ENCODE data around the gene AGPAT2. TPM values are rescaled to one million over a fixed set of nuclear protein-coding genes. Genes with fewer than 3 reads are reported as not detected.

The AGPAT2 gene
- total RNA-seq, 1 donor from 2014 or later = 36.4 TPM

DNA sequence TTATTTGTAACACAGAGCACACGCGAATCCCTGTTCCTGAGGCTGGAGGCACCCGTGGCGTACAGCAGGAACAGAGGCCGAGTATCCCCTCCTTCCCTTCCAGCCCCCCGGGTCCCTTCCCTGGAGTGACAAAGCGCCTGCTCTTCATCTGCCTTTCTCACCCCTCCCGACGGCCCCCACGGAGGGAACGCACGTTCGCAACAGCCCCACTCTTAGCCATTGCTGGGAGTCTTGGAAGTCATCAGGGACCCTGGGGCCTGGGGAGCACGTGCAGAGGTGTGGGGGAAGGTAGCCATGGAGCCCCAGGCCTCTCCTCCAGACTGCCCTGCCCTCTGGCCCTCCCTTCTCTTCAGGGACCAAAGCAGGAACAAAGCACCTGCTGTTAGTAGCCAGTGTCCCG is 2.5 kb downstream of the AGPAT2 start:
- H3K36me3 Mint-ChIP-seq (ENCODE audit: unreplicated experiment) = no peaks in the 10 kb centered on the region
- no peaks in the 10 kb centered on the region for H3K9me3 Mint-ChIP-seq (ENCODE audit: unreplicated experiment)
- peaks cover 7% of the 10 kb centered on the region for H3K4me1 Mint-ChIP-seq (ENCODE audit: unreplicated experiment)
- H3K4me3 Mint-ChIP-seq (ENCODE audit: unreplicated experiment) = no peak overlapping the region
- H3K27ac Mint-ChIP-seq (ENCODE audit: unreplicated experiment) = no peak overlapping the region
- H3K27me3 Mint-ChIP-seq (ENCODE audit: unreplicated experiment) = no peaks in the 10 kb centered on the region
- TF ChIP-seq, protein P1, sequence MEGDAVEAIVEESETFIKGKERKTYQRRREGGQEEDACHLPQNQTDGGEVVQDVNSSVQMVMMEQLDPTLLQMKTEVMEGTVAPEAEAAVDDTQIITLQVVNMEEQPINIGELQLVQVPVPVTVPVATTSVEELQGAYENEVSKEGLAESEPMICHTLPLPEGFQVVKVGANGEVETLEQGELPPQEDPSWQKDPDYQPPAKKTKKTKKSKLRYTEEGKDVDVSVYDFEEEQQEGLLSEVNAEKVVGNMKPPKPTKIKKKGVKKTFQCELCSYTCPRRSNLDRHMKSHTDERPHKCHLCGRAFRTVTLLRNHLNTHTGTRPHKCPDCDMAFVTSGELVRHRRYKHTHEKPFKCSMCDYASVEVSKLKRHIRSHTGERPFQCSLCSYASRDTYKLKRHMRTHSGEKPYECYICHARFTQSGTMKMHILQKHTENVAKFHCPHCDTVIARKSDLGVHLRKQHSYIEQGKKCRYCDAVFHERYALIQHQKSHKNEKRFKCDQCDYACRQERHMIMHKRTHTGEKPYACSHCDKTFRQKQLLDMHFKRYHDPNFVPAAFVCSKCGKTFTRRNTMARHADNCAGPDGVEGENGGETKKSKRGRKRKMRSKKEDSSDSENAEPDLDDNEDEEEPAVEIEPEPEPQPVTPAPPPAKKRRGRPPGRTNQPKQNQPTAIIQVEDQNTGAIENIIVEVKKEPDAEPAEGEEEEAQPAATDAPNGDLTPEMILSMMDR (IDR thresholded peaks at IDR 0.05) = no peak
- no peak for DNase-seq (ENCODE audit: extremely low spot score, unreplicated experiment)

DNA sequence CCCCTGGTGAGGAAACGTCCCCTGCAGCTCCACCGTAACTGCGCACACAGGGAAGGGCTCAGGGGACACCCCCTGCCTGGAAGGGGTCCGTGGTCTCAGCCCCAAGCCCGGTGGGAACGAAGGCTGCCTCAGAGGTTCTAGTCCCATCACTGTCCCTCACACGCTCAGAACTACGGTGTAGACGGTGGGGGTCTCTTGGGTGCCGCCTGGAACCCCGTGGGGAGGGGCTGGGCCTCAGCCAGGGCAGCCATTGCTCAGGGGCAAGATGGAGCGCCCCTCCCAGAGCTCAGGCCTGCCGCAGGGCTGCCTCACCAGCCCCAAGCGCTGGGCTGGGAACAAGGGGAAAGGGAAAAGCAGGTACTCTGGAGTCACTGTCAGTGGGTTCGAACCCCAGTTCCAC is 2.9 kb downstream of the AGPAT2 start:
- H3K27me3 Mint-ChIP-seq (ENCODE audit: unreplicated experiment) = no peaks in the 10 kb centered on the region
- TF ChIP-seq, protein P1 (IDR thresholded peaks at IDR 0.05) = no peak
- H3K27ac Mint-ChIP-seq (ENCODE audit: unreplicated experiment) = no peak overlapping the region
- DNase-seq (ENCODE audit: extremely low spot score, unreplicated experiment) = no peak
- no peaks in the 10 kb centered on the region for H3K36me3 Mint-ChIP-seq (ENCODE audit: unreplicated experiment)
- H3K4me3 Mint-ChIP-seq (ENCODE audit: unreplicated experiment) = no peak overlapping the region
- no peaks in the 10 kb centered on the region for H3K9me3 Mint-ChIP-seq (ENCODE audit: unreplicated experiment)
- H3K4me1 Mint-ChIP-seq (ENCODE audit: unreplicated experiment) = peaks cover 7% of the 10 kb centered on the region

DNA sequence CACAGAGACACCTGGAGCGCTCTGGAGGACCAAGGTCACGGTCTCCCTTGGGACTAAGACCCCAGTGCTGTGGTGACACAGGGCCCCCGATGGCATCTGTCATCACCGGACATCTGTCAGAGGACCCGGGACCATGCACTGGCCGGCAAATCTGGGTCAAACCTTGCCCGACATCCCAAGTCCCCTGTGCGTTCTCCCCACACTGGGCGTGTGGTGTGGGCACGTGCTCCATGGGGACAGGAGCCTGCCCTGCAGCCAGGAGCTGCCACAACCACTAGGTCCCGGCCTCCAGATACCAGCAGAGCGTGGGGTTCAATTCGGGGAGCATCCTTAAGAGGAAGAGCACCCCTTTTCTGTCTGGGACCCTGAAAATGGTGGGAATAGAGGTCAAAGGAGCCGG is 3.5 kb downstream of the AGPAT2 start:
- Mint-ChIP-seq H3K9me3 (ENCODE audit: unreplicated experiment) (no peaks in the 10 kb centered on the region), H3K36me3 (ENCODE audit: unreplicated experiment) (no peaks in the 10 kb centered on the region), H3K4me1 (ENCODE audit: unreplicated experiment) (peaks cover 7% of the 10 kb centered on the region), H3K4me3 (ENCODE audit: unreplicated experiment) (no peak overlapping the region), H3K27me3 (ENCODE audit: unreplicated experiment) (no peaks in the 10 kb centered on the region), H3K27ac (ENCODE audit: unreplicated experiment) (no peak overlapping the region)
- DNase-seq (ENCODE audit: extremely low spot score, unreplicated experiment) = no peak
- TF ChIP-seq, protein P1 (IDR thresholded peaks at IDR 0.05) = no peak

DNA sequence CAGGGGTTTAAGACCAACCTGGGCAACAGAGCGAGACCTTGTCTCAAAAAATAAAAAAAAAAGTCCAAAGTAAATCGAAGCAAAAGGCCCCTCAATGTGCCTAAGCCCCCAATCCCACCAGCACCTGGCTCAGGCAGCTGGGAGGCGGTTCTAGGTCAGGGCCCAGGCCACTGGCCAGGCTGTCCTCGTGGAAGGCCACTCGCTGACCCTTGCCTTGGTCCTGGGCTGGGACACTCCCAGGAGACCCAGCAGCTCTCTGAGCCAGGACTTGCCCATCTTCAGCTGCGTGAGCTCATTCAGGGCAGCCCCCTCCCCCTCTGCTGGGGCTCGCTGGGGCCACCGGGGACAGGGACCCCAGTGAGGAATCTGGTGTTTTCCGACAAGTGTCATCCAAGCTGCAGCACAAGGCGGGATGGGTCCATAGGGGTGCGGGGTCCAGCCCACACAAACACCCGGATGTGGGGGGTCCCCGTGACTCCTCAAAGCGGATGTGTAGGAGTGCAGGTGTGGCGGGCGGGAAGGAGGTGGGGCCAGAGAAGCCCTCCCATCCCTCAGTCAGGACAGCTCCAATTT is 4.0 kb downstream of the AGPAT2 start:
- TF ChIP-seq, protein P1 (IDR thresholded peaks at IDR 0.05) = no peak
- no peak overlapping the region for H3K4me3 Mint-ChIP-seq (ENCODE audit: unreplicated experiment)
- no peaks in the 10 kb centered on the region for H3K9me3 Mint-ChIP-seq (ENCODE audit: unreplicated experiment)
- no peak for DNase-seq (ENCODE audit: extremely low spot score, unreplicated experiment)
- no peaks in the 10 kb centered on the region for H3K27me3 Mint-ChIP-seq (ENCODE audit: unreplicated experiment)
- H3K36me3 Mint-ChIP-seq (ENCODE audit: unreplicated experiment) = no peaks in the 10 kb centered on the region
- no peak overlapping the region for H3K27ac Mint-ChIP-seq (ENCODE audit: unreplicated experiment)
- peaks cover 7% of the 10 kb centered on the region for H3K4me1 Mint-ChIP-seq (ENCODE audit: unreplicated experiment)

DNA sequence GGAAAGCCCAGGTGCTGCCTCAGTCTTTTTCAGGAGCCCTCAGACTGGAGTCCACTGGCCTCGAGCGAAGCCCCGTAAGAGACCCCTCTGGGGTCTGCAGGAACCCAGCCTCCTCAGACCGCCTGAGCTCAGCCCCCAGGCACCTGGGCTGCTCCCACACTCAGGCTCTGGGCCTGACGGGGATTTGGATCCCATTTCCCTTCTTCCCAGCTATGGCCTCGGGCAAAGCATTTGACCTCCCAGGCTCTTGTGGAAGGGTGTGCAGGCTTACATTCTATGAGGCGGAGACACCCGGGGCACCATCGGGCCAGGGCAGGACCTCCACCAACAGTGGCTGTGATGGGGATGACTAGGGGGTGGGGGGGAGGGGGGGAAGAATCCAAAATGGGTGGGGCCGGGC is 4.5 kb downstream of the AGPAT2 start:
- H3K27ac Mint-ChIP-seq (ENCODE audit: unreplicated experiment) = no peak overlapping the region
- no peaks in the 10 kb centered on the region for H3K36me3 Mint-ChIP-seq (ENCODE audit: unreplicated experiment)
- H3K4me1 Mint-ChIP-seq (ENCODE audit: unreplicated experiment) = peaks cover 7% of the 10 kb centered on the region
- no peak overlapping the region for H3K4me3 Mint-ChIP-seq (ENCODE audit: unreplicated experiment)
- no peaks in the 10 kb centered on the region for H3K27me3 Mint-ChIP-seq (ENCODE audit: unreplicated experiment)
- TF ChIP-seq, protein P1 (IDR thresholded peaks at IDR 0.05) = no peak
- DNase-seq (ENCODE audit: extremely low spot score, unreplicated experiment) = no peak
- no peaks in the 10 kb centered on the region for H3K9me3 Mint-ChIP-seq (ENCODE audit: unreplicated experiment)

Data from osteocyte (in vitro differentiated cells).